ENCODE measurements around the gene MCOLN2. TPM values are rescaled to one million over a fixed set of nuclear protein-coding genes. Genes with fewer than 3 reads are reported as not detected.

Gene MCOLN2
- total RNA-seq, 1 experiment from 2014 or later: 3.8 TPM

- no peaks in the 10 kb centered on the region for H3K36me3 Mint-ChIP-seq
- H3K4me1 Mint-ChIP-seq: no peaks in the 10 kb centered on the region
- DNase-seq (ENCODE audit: low spot score): no peak
- H3K4me3 Mint-ChIP-seq: no peak overlapping the region
- no peak for TF ChIP-seq ZNF396 (CRISPR knock-in tag; IDR thresholded peaks at IDR 0.05; ENCODE audit: borderline replicate concordance)
- no peak for TF ChIP-seq ZNF416 (CRISPR knock-in tag; IDR thresholded peaks at IDR 0.05)
- TF ChIP-seq GTF2I (CRISPR knock-in tag; conservative IDR thresholded peaks at IDR 0.05): no peak
- no peak for TF ChIP-seq SOX15 (CRISPR knock-in tag; IDR thresholded peaks at IDR 0.05)
- no peak for TF ChIP-seq EMX1 (CRISPR knock-in tag; IDR thresholded peaks at IDR 0.05)
- TF ChIP-seq CREM (CRISPR knock-in tag; IDR thresholded peaks at IDR 0.05): no peak
- TF ChIP-seq ATF1 (CRISPR knock-in tag; IDR thresholded peaks at IDR 0.05): no peak
- no peak for TF ChIP-seq PREB (CRISPR knock-in tag; IDR thresholded peaks at IDR 0.05; ENCODE audit: borderline replicate concordance)
- TF ChIP-seq FOXK1 (CRISPR knock-in tag; IDR thresholded peaks at IDR 0.05): no peak
- TF ChIP-seq ELF4 (CRISPR knock-in tag; IDR thresholded peaks at IDR 0.05; ENCODE audit: low read depth): no peak
- TF ChIP-seq ETV6 (CRISPR knock-in tag; IDR thresholded peaks at IDR 0.05): no peak
- TF ChIP-seq TEAD4 (CRISPR knock-in tag; IDR thresholded peaks at IDR 0.05): no peak
- no peak for TF ChIP-seq CTCF (IDR thresholded peaks at IDR 0.05)
- no peak for TF ChIP-seq ERG (CRISPR knock-in tag; IDR thresholded peaks at IDR 0.05)
- TF ChIP-seq NFATC4 (CRISPR knock-in tag; IDR thresholded peaks at IDR 0.05): no peak
- TF ChIP-seq NR2C2 (CRISPR knock-in tag; IDR thresholded peaks at IDR 0.05): no peak
- ATAC-seq: no peak
- H3K27ac Mint-ChIP-seq: no peak overlapping the region
- POLR2A ChIA-PET: no interaction called here
- CTCF ChIA-PET: interaction anchor here (1.2 kb wide), 2 partner anchors 25 to 145 kb away, joined by 3 to 4 read pairs; no protein-coding TSS in a partner anchor
- H3K27me3 Mint-ChIP-seq (ENCODE audit: low read depth): no peaks in the 10 kb centered on the region
- no peaks in the 10 kb centered on the region for H3K9me3 Mint-ChIP-seq
These were observed 76.8 kb downstream of the MCOLN2 start for GRCh38 chr1:84920159-84920558.

GRCh38 chr1:84919461-84919970 is 77.4 kb downstream of the MCOLN2 start:
- Mint-ChIP-seq H3K27ac (no peak overlapping the region), H3K9me3 (no peaks in the 10 kb centered on the region), H3K4me3 (no peak overlapping the region), H3K4me1 (no peaks in the 10 kb centered on the region), H3K27me3 (ENCODE audit: low read depth) (no peaks in the 10 kb centered on the region), H3K36me3 (no peaks in the 10 kb centered on the region)
- no peak for ATAC-seq
- no peak for TF ChIP-seq ATF1 (CRISPR knock-in tag; IDR thresholded peaks at IDR 0.05)
- TF ChIP-seq E2F1 (CRISPR knock-in tag; IDR thresholded peaks at IDR 0.05): no peak
- TF ChIP-seq OVOL2 (CRISPR knock-in tag; IDR thresholded peaks at IDR 0.05; ENCODE audit: borderline replicate concordance): no peak
- TF ChIP-seq FOXK1 (CRISPR knock-in tag; IDR thresholded peaks at IDR 0.05): no peak
- no peak for TF ChIP-seq ATF2 (CRISPR knock-in tag; IDR thresholded peaks at IDR 0.05; ENCODE audit: borderline replicate concordance, low read depth)
- no peak for TF ChIP-seq TEAD1 (CRISPR knock-in tag; IDR thresholded peaks at IDR 0.05)
- no peak for TF ChIP-seq HMGXB4 (CRISPR knock-in tag; IDR thresholded peaks at IDR 0.05)
- no peak for TF ChIP-seq CTCF (IDR thresholded peaks at IDR 0.05)
- POLR2A ChIA-PET: no interaction called here
- DNase-seq (ENCODE audit: low spot score): no peak
- CTCF ChIA-PET: interaction anchor here (0.8 kb wide), 1 partner anchor 25 kb away, joined by 3 read pairs; no protein-coding TSS in a partner anchor
